EH (cell line): ENCODE results near the gene CXCR5.

Experiments
- DNase-seq: peaks from one replicate; pipeline ENCODE4 v3.0.0-alpha.2; 2015; ENCODE audit warnings: low read depth

CXCR5 gene

GRCh38 chr11:118898400-118899295 lies 15.0 kb downstream of the CXCR5 start:
- DNase-seq, result no peak

GRCh38 chr11:118899296-118899688 lies 15.6 kb downstream of the CXCR5 start:
- DNase-seq, result no peak

- DNase-seq, result no peak
Measured at GRCh38 chr11:118899706-118900360, 16.1 kb downstream of the CXCR5 start.

- DNase-seq, result no peak
Measured at GRCh38 chr11:118900535-118901384, 17.1 kb downstream of the CXCR5 start.

- no peak for DNase-seq
Measured at GRCh38 chr11:118901494-118902335, 18.0 kb downstream of the CXCR5 start.

- no peak for DNase-seq
Measured at GRCh38 chr11:118902336-118903203, 18.9 kb downstream of the CXCR5 start.

GRCh38 chr11:118903204-118904015 lies 19.7 kb downstream of the CXCR5 start:
- DNase-seq, result no peak

GRCh38 chr11:118907051-118908042 lies 23.7 kb downstream of the CXCR5 start:
- peak; percentile 76 for DNase-seq

GRCh38 chr11:118908264-118908663 lies 24.6 kb downstream of the CXCR5 start:
- no peak for DNase-seq

- DNase-seq, result peak; percentile 96
Measured at GRCh38 chr11:118908901-118909618, 25.4 kb downstream of the CXCR5 start.

- DNase-seq, result no peak
Measured at GRCh38 chr11:118909619-118910308, 26.1 kb downstream of the CXCR5 start.

GRCh38 chr11:118910309-118911112 lies 26.8 kb downstream of the CXCR5 start:
- peak; percentile 96 for DNase-seq

GRCh38 chr11:118911113-118911879 lies 27.6 kb downstream of the CXCR5 start:
- peak; percentile 80 for DNase-seq

- peak; percentile 94 for DNase-seq
Measured at GRCh38 chr11:118911880-118912741, 28.4 kb downstream of the CXCR5 start.
